RPMI8226 (cell line): ENCODE results near the gene CAMTA1.
A peak's percentile ranks its signal among the peaks of the same experiment; 100 is the strongest.
"Not testable (repeated sequence)": the region's sequence is repeated elsewhere in the genome, so short reads cannot be mapped to it uniquely, and the experiment has no call there.

ENCODE experiments used
- DNase-seq: peaks from one replicate; pipeline ENCODE4 v3.0.0-alpha.2; 2015

CAMTA1 gene

GRCh38 chr1:7679159-7679872 is 894.1 kb downstream of the CAMTA1 start:
- DNase-seq: no peak

- no peak for DNase-seq
Measured at GRCh38 chr1:7679873-7680206, 894.6 kb downstream of the CAMTA1 start.

GRCh38 chr1:7680207-7680954 is 895.1 kb downstream of the CAMTA1 start:
- DNase-seq: peak; percentile 50

- no peak for DNase-seq
Measured at GRCh38 chr1:7680955-7681268, 895.7 kb downstream of the CAMTA1 start.

- DNase-seq: no peak
Measured at GRCh38 chr1:7681401-7681800, 896.1 kb downstream of the CAMTA1 start.

- no peak for DNase-seq
Measured at GRCh38 chr1:7683521-7683920, 898.3 kb downstream of the CAMTA1 start.

- no peak for DNase-seq
Measured at GRCh38 chr1:7684132-7684531, 898.9 kb downstream of the CAMTA1 start.

- peak; percentile 78 for DNase-seq
Measured at GRCh38 chr1:7684861-7685635, 899.8 kb downstream of the CAMTA1 start.

GRCh38 chr1:7686301-7686850 is 901.1 kb downstream of the CAMTA1 start:
- no peak for DNase-seq

- DNase-seq: no peak
Measured at GRCh38 chr1:7687411-7687810, 902.2 kb downstream of the CAMTA1 start.

- peak; percentile 69 for DNase-seq
Measured at GRCh38 chr1:7688659-7689058, 903.4 kb downstream of the CAMTA1 start.

- peak; percentile 51 for DNase-seq
Measured at GRCh38 chr1:7689307-7689706, 904.1 kb downstream of the CAMTA1 start.

GRCh38 chr1:7690076-7690475 is 904.8 kb downstream of the CAMTA1 start:
- peak; percentile 38 for DNase-seq

- DNase-seq: peak; percentile 78
Measured at GRCh38 chr1:7690496-7691182, 905.4 kb downstream of the CAMTA1 start.

- DNase-seq: no peak
Measured at GRCh38 chr1:7691576-7691975, 906.3 kb downstream of the CAMTA1 start.

- no peak for DNase-seq
Measured at GRCh38 chr1:7692005-7692404, 906.8 kb downstream of the CAMTA1 start.

GRCh38 chr1:7693037-7693436 is 907.8 kb downstream of the CAMTA1 start:
- not testable (repeated sequence) for DNase-seq

GRCh38 chr1:7693662-7694061 is 908.4 kb downstream of the CAMTA1 start:
- no peak for DNase-seq

GRCh38 chr1:7694600-7695496 is 909.6 kb downstream of the CAMTA1 start:
- DNase-seq: no peak

- no peak for DNase-seq
Measured at GRCh38 chr1:7695497-7696117, 910.4 kb downstream of the CAMTA1 start.

- no peak for DNase-seq
Measured at GRCh38 chr1:7698641-7699040, 913.4 kb downstream of the CAMTA1 start.
